A549 (cell line): ENCODE measurements around the gene PRDX5. TPM values are rescaled to one million over a fixed set of nuclear protein-coding genes. Genes with fewer than 3 reads are reported as not detected.
"Not testable (repeated sequence)": the region's sequence is repeated elsewhere in the genome, so short reads cannot be mapped to it uniquely, and the experiment has no call there.

Source experiments
- ATAC-seq, 2 experiments: fragments of 200-7000 bp in 1 of 2; fragments of >200 bp in 1 of 2; cut with Nextera tagmentation in 1 of 2; cut with Tn5 transposase in 1 of 2; 3 replicates each; pipeline versions ENCODE4 v1.8.0 to v1.9.1; 2018 to 2020; ENCODE audit warnings: mild to moderate bottlenecking in 1 of 2, moderate library complexity in 1 of 2
- CTCF ChIA-PET: fragments of 300-600 bp; sonication (Branson Sonifier 250); formaldehyde crosslinking; extraction: SDS; loops from one replicate; lab custom pipeline; 2021; ENCODE audit warnings: antibody characterized with exemption, inconsistent platforms; lab: Yijun Ruan, JAX
- POLR2A ChIA-PET: fragments of 350-600 bp; formaldehyde crosslinking; extraction: SDS; loops from one replicate; lab custom pipeline; 2021; ENCODE audit warnings: antibody characterized with exemption, inconsistent platforms; lab: Yijun Ruan, JAX
- DNase-seq, 2 experiments: peaks; one replicate each; pipeline versions ENCODE4 v3.0.0 to v3.0.0-alpha.2; 2011 to 2016; ENCODE audit warnings: low read depth in 1 of 2, low spot score in 1 of 2
- FAIRE-seq: peaks from 2 replicates; lab custom pipeline; 2011; peaks lifted over from hg19 to GRCh38; lab: Jason Lieb, UNC
- H3K27ac ChIP-seq, 2 experiments: fragments of >200 bp; sonication (Bioruptor Twin); formaldehyde crosslinking; 3 replicates each; pipeline ENCODE4 v1.5.1; 2016 to 2017
- H3K4me1 ChIP-seq: fragments of >200 bp; sonication (Bioruptor Twin); formaldehyde crosslinking; 3 replicates; pipeline ENCODE4 v1.6.1; 2016
- H3K4me2 ChIP-seq: fragments of >200 bp; sonication (Bioruptor Twin); formaldehyde crosslinking; 3 replicates; pipeline ENCODE4 v1.6.1; 2016
- H3K4me3 ChIP-seq: fragments of >200 bp; sonication (Bioruptor Twin); formaldehyde crosslinking; 3 replicates; pipeline ENCODE4 v1.5.1; 2016
- H3K9me3 ChIP-seq: fragments of >200 bp; sonication (Bioruptor Twin); formaldehyde crosslinking; 3 replicates; pipeline ENCODE4 v1.6.1; 2016
- BCL3 ChIP-seq: fragments of >200 bp; sonication (Bioruptor Twin); formaldehyde crosslinking; IDR thresholded peaks from 3 replicates; pipeline ENCODE4 v1.6.1; 2016
- CBX8 ChIP-seq: fragments of 200-600 bp; sonication (generic); IDR thresholded peaks from 2 replicates; pipeline ENCODE4 v1.6.1; 2016
- CHD4 ChIP-seq: fragments of 200-600 bp; sonication (generic); IDR thresholded peaks from 2 replicates; pipeline ENCODE4 v1.6.1; 2016; ENCODE audit warnings: antibody characterized with exemption, mild to moderate bottlenecking, borderline replicate concordance
- EHMT2 ChIP-seq: fragments of 200-600 bp; sonication (generic); IDR thresholded peaks from 2 replicates; pipeline ENCODE4 v1.6.1; 2016; ENCODE audit warnings: antibody characterized with exemption, low read depth, mild to moderate bottlenecking, moderate library complexity
- ELK1 ChIP-seq: fragments of 150-350 bp; IDR thresholded peaks from 2 replicates; pipeline ENCODE4 v1.6.1; 2014; ENCODE audit warnings: low read depth, mild to moderate bottlenecking, low read length
- EP300 ChIP-seq, 2 experiments: fragments of >200 bp; sonication (Bioruptor Twin); formaldehyde crosslinking; IDR thresholded peaks; 2 replicates in 1 of 2; 3 replicates in 1 of 2; pipeline ENCODE4 v1.6.1; 2016 to 2017
- ESRRA ChIP-seq: fragments of 150-350 bp; IDR thresholded peaks from 2 replicates; pipeline ENCODE4 v1.6.1; 2014; ENCODE audit warnings: mild to moderate bottlenecking, low read length, borderline replicate concordance
- FOSB ChIP-seq: fragments of 250-450 bp; sonication (Bioruptor Pico); IDR thresholded peaks from 2 replicates; pipeline ENCODE4 v1.5.0; 2020; ENCODE audit warnings: mild to moderate bottlenecking, moderate library complexity
- FOXS1 ChIP-seq: fragments of 250-450 bp; sonication (Bioruptor Pico); IDR thresholded peaks from 2 replicates; pipeline ENCODE4 v1.5.0; 2020; ENCODE audit warnings: mild to moderate bottlenecking, moderate library complexity
- GATA3 ChIP-seq: IDR thresholded peaks from 2 replicates; pipeline ENCODE4 v1.6.1; 2012; ENCODE audit warnings: borderline replicate concordance
- HDAC2 ChIP-seq: fragments of 200-600 bp; sonication (generic); IDR thresholded peaks from 2 replicates; pipeline ENCODE4 v1.6.1; 2016
- HES2 ChIP-seq: fragments of >200 bp; sonication (Bioruptor Twin); formaldehyde crosslinking; IDR thresholded peaks from 2 replicates; pipeline ENCODE4 v1.6.1; 2016
- HOXB13 ChIP-seq: fragments of 250-450 bp; sonication (Bioruptor Pico); IDR thresholded peaks from 2 replicates; pipeline ENCODE4 v1.5.0; 2020; ENCODE audit warnings: low read depth, mild to moderate bottlenecking, moderate library complexity
- JUN ChIP-seq, 2 experiments: fragments of >200 bp; sonication (Bioruptor Twin); formaldehyde crosslinking; IDR thresholded peaks; 2 replicates in 1 of 2; 3 replicates in 1 of 2; pipeline ENCODE4 v1.6.1; 2016 to 2017
- KDM1A ChIP-seq: fragments of 200-600 bp; sonication (generic); IDR thresholded peaks from 2 replicates; pipeline ENCODE4 v1.6.1; 2016; ENCODE audit warnings: low read depth, mild to moderate bottlenecking
- MAX ChIP-seq: IDR thresholded peaks from 2 replicates; pipeline ENCODE4 v1.6.1; 2012
- MAZ ChIP-seq: fragments of 150-350 bp; IDR thresholded peaks from 2 replicates; pipeline ENCODE4 v1.6.1; 2014; ENCODE audit warnings: antibody characterized with exemption, low read depth, low read length, borderline replicate concordance
- NPAS2 ChIP-seq: fragments of 250-450 bp; sonication (Bioruptor Pico); IDR thresholded peaks from 2 replicates; pipeline ENCODE4 v1.8.0; 2022; ENCODE audit warnings: mild to moderate bottlenecking, moderate library complexity, borderline replicate concordance
- PBX3 ChIP-seq: IDR thresholded peaks from 2 replicates; pipeline ENCODE4 v1.6.1; 2012
- PHF8 ChIP-seq: fragments of 200-600 bp; sonication (generic); IDR thresholded peaks from 2 replicates; pipeline ENCODE4 v1.6.1; 2016; ENCODE audit warnings: low read depth, mild to moderate bottlenecking, antibody characterized with exemption, moderate library complexity, borderline replicate concordance
- POLR2A ChIP-seq: IDR thresholded peaks from 2 replicates; pipeline ENCODE4 v1.6.1; 2012; ENCODE audit warnings: mild to moderate bottlenecking, low read length
- RARB ChIP-seq: fragments of 250-450 bp; sonication (Bioruptor Pico); IDR thresholded peaks from 2 replicates; pipeline ENCODE4 v1.8.0; 2021; ENCODE audit warnings: mild to moderate bottlenecking, moderate library complexity
- RCOR1 ChIP-seq: fragments of 150-350 bp; IDR thresholded peaks from 2 replicates; pipeline ENCODE4 v1.6.1; 2014; ENCODE audit warnings: antibody characterized with exemption, low read length, low read depth
- USF2 ChIP-seq: fragments of 450-650 bp; IDR thresholded peaks from 2 replicates; pipeline ENCODE4 v1.6.1; 2014; ENCODE audit warnings: antibody characterized with exemption
- ZC3H11A ChIP-seq: fragments of 450-650 bp; IDR thresholded peaks from 2 replicates; pipeline ENCODE4 v1.6.1; 2014; ENCODE audit warnings: antibody characterized with exemption, mild to moderate bottlenecking
- ZNF302 ChIP-seq: fragments of 250-450 bp; sonication (Bioruptor Pico); IDR thresholded peaks from 2 replicates; pipeline ENCODE4 v1.9.0; 2021; ENCODE audit warnings: inconsistent platforms, mild to moderate bottlenecking, moderate library complexity
- WGBS: methylation state at CpG from one replicate; pipeline ENCODE4 v1.1.6; 2017; ENCODE audit errors: missing lambda C conversion rate; 5-methylcytosine and 5-hydroxymethylcytosine counted together
- polyA plus RNA-seq, 4 experiments: library from polyadenylated mRNA; depleted of rRNA in 3 of 4; stranded (reverse); fragments of >200 nt; fragmentation: RNase III in 1 of 4; extraction: RNeasy Plus Mini Kit Qiagen cat#74134 plus additional on column Dnase treatment in 1 of 4; gene quantifications; 2 replicates in 3 of 4; 3 replicates in 1 of 4; pipeline ENCODE4 v1.2.3, GENCODE V29; 2011 to 2017

PRDX5 gene
- polyA plus RNA-seq, 2 of the 4 experiments (the other 2 are of a cell fraction): 377 to 491 TPM

GRCh38 chr11:64314805-64315561, 2.9 kb upstream of the PRDX5 start:
- TF ChIP-seq CHD4: no peak
- no peak for TF ChIP-seq CBX8
- no peak for TF ChIP-seq MAX
- TF ChIP-seq EP300 (IDR thresholded peaks at IDR 0.05): no peak
- TF ChIP-seq KDM1A: peak; percentile 73; the same call in 1 of the 2 replicates
- no peak for TF ChIP-seq EHMT2
- DNase-seq: no peak
- Histone ChIP-seq H3K4me2 (no peak overlapping the region), H3K4me1 (peaks cover 14% of the 10 kb centered on the region), H3K27ac (no peak overlapping the region), H3K9me3 (no peaks in the 10 kb centered on the region), H3K4me3 (no peak overlapping the region)
- POLR2A ChIA-PET: no interaction called here
- CTCF ChIA-PET: interaction anchor here (1.2 to 20.7 kb wide), 5 partner anchors 10 to 103 kb away, joined by 3 to 996 read pairs (median 6); partner anchors contain the start of genes CCDC88B, ESRRA and RPS6KA4
- no peak for ATAC-seq
- 92% methylated on average over 24 of the region's 24 CpGs for whole genome bisulfite sequencing
- no peak for FAIRE-seq

GRCh38 chr11:64315667-64316526, 2.0 kb upstream of the PRDX5 start:
- CTCF ChIA-PET: interaction anchor here (1.2 to 20.7 kb wide), 4 partner anchors 11 to 40 kb away, joined by 3 to 996 read pairs (median 40); partner anchors contain the start of genes CATSPERZ, CCDC88B, ESRRA and RPS6KA4
- 74% methylated on average over 11 of the region's 25 CpGs for WGBS
- ATAC-seq: not testable (repeated sequence)

GRCh38 chr11:64316672-64317324, 1.1 kb upstream of the PRDX5 start:
- CTCF ChIA-PET: interaction anchor here (1.0 to 20.7 kb wide), 8 partner anchors 7 to 372 kb away, joined by 3 to 996 read pairs (median 4); partner anchors contain the start of genes CATSPERZ, CCDC88B, ESRRA and PLCB3
- Histone ChIP-seq H3K4me2 (peak overlapping the region; percentile 87), H3K9me3 (no peaks in the 10 kb centered on the region), H3K27ac (peak overlapping the region; percentile 97 to 98), H3K4me3 (peak overlapping the region; percentile 80), H3K4me1 (peaks cover 14% of the 10 kb centered on the region)
- ATAC-seq (peak; percentile 15 to 28), DNase-seq (peak; percentile 22 to 71), FAIRE-seq (no peak)
- 4% methylated on average over 18 of the region's 32 CpGs for WGBS
- POLR2A ChIA-PET: interaction anchor here (0.6 to 2.9 kb wide), 19 partner anchors 8 to 496 kb away, joined by 3 to 50 read pairs (median 7); partner anchors contain the start of genes BAD, CCDC88B, ESRRA and FKBP2
- TF ChIP-seq FOSB (CRISPR knock-in tag) (no peak), ZC3H11A (no peak), USF2 (no peak), GATA3 (no peak), POLR2A (no peak), FOXS1 (CRISPR knock-in tag) (no peak), MAZ (no peak), PBX3 (0 out of 2 replicates have a peak, but pooled peaks have one; percentile 76), HOXB13 (CRISPR knock-in tag) (no peak), RCOR1 (no peak), PHF8 (peak; percentile 65; the same call in 1 of the 2 replicates), ELK1 (no peak), ESRRA (no peak), HES2 (no peak), JUN (IDR thresholded peaks at IDR 0.05) (no peak; a peak in 1 of 5 replicates), RARB (CRISPR knock-in tag) (no peak), NPAS2 (CRISPR knock-in tag) (no peak), HDAC2 (no peak), BCL3 (no peak), ZNF302 (no peak)

More at GRCh38 chr11:64315667-64316526, 2.0 kb upstream of the PRDX5 start:
- Histone ChIP-seq H3K4me3 (peak overlapping the region; percentile 80; the same call in 2 of the 3 replicates), H3K27ac (peak overlapping the region; percentile 97 to 98; a peak in 5 of 6 replicates), H3K4me1 (peaks cover 14% of the 10 kb centered on the region), H3K4me2 (peak overlapping the region; percentile 87)
- DNase-seq, FAIRE-seq, H3K9me3 ChIP-seq: not testable (repeated sequence)
- POLR2A ChIA-PET: interaction anchor here (0.8 to 2.9 kb wide), 4 partner anchors 8 to 130 kb away, joined by 4 to 50 read pairs (median 24); partner anchors contain the start of gene STIP1
